ENCODE measurements around the gene TMEM175.

Gene TMEM175, protein sequence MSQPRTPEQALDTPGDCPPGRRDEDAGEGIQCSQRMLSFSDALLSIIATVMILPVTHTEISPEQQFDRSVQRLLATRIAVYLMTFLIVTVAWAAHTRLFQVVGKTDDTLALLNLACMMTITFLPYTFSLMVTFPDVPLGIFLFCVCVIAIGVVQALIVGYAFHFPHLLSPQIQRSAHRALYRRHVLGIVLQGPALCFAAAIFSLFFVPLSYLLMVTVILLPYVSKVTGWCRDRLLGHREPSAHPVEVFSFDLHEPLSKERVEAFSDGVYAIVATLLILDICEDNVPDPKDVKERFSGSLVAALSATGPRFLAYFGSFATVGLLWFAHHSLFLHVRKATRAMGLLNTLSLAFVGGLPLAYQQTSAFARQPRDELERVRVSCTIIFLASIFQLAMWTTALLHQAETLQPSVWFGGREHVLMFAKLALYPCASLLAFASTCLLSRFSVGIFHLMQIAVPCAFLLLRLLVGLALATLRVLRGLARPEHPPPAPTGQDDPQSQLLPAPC

DNA sequence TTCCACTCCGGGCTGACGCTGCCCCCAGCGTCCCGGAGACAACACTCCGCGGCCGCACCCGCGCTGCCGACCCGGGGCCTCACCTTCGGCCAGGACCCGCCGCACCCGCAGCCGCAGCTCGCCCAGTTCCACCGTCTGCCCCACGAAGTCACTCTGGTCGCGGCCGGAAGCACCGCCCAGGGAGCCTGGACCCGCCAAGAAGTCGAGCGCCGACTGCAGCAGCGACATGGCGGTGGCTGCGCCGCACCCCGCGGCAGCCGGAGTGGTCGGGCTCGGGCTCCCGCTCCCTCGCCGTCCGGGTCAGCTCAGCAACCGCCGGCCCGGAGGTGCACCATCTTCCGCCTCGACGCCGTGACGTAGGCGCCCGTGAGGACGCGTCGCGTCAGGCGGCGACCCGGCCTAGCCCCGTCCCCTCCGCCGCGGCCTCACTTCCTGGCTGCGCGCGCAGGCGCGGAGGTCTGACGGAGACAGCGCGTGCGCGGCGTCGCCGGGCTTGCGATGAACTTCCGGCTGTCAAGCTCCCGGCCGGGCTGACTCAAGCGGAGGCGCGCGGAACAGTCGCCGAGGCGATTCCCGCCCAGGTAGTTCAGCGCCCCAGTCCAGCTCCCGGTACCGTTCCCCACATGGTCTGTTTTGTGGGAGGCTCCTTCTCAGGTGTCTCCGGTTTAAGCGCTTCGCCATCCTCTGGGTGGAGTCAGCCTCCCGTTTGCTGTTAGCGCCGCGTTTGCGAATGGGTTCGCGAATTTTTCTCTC is at the start of gene TMEM175, which contains the start of gene GAK:
Gene TMEM175, plus strand, starts transcription at position 501 of the 753 bp plus-strand sequence. CDS start 15,280 bp downstream, outside the sequence.
Gene GAK, minus strand, starts transcription at position 357 of the 753 bp plus-strand sequence. Its CDS starts 129 bp downstream, at position 228.
- peak; percentile 94 to 96 for DNase-seq (ENCODE audit: low read depth in 1 of 2, low spot score in 1 of 2)

DNA sequence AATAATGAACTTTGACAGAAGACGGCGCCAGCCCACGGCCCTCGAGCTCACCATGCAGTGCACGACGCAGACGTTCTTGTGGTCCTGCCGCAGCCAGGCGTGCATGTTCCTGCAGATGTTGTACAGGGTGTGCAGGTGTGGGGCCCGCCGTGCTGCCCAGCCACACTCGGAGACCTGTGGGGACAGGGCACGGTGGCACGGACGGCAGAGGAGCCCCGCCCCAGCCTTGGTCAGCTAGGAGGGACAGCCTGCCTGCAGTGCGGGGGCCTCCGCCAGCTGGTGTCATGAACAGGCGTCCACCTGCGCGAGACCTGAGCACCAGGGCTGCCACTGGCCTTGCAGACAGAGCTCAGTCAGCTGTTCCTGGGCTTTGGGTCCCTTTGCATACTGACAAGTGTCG is 49.6 kb upstream of the TMEM175 start:
- DNase-seq (ENCODE audit: low read depth in 1 of 2, low spot score in 1 of 2) = no peak

DNA sequence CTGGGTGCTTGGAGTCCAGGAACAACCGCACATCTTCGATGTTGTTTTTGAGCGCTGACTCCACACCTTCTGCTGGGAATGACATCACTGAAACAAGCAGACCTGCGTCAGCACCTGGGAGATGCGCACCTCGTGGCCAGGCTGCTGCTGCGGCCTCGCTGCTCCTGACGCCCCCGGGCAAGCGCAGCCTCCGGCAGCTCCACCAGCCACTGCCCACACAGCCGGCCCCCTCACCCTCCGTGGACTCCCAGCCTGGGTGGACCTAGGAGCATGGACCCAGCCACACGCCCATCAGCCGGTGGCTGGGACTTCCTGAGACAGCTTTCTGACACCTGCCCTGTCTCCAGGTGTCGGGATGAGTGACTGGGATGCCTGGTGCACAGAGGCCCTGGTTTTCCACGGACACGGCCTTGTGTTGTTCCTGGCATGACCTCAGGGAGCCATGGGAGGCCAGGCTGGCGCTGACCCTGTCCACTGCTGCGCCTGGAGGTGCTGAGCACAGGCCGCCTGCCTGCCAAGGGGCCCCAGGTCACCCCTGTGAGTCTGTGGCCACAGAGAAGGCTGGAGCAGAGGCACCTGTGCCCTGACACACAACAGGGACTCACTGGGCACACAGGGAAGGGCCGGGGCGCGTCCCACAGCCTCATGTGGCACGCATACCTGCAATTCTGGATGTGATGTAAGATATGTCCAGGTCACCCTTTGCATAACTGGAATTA is 48.7 kb upstream of the TMEM175 start:
- DNase-seq (ENCODE audit: low read depth in 1 of 2, low spot score in 1 of 2) = no peak

DNA sequence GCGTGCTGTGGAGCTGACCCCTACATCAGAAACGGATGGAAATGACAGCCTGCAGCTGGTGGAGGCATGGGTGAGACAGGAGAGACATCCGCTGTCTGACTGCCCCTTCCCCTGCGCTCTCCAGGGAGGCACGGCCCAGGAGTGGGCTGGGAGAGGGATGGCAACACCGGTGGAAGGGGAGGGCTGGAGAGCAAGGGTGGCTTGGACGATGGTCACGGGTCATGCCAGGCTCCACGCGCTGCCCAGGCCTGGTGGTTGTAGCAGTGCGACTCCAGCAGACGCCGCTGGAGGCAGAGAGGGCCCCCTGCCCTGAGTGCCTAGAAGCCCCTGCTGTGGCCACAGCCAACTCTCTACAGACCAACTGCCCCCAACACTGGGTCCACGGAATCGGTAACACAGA is 48.0 kb upstream of the TMEM175 start:
- DNase-seq (ENCODE audit: low read depth in 1 of 2, low spot score in 1 of 2) = no peak

DNA sequence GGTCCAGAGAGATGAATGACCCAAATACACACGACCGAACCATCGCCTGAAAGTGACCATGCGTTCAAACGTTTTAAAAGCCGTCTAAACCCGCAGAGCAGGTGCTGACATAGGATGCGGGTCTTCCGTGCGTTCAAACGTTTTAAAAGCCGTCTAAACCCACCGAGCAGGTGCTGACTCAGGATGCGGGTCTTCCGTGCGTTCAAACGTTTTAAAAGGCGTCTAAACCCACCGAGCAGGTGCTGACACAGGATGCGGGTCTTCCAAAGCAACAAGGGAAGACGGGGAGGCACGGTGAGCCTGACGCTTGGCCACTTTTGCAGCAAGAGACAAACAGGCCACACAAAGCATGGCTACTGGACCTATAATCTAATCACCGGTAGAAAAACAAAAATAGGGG is 47.4 kb upstream of the TMEM175 start:
- DNase-seq (ENCODE audit: low read depth in 1 of 2, low spot score in 1 of 2) = no peak

DNA sequence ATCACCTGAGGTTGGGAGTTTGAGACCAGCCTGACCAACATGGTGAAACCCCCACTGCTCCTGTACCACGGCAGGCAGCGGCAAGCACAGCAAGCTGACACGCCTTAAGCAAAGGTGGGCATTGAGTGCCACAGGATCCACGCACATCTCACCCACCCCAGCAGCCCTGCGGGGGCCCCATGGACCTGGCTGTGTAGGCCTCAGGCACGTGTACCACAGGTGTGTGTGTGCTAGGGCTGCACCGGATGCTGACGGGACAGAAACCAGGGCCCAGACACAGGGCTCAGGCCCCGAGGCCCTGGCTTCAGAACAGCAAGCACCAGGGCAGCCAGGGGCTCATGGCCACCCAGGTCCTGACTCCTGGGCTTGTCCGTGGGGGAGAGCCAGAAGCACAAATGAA is 46.9 kb upstream of the TMEM175 start:
- no peak for DNase-seq (ENCODE audit: low read depth in 1 of 2, low spot score in 1 of 2)

DNA sequence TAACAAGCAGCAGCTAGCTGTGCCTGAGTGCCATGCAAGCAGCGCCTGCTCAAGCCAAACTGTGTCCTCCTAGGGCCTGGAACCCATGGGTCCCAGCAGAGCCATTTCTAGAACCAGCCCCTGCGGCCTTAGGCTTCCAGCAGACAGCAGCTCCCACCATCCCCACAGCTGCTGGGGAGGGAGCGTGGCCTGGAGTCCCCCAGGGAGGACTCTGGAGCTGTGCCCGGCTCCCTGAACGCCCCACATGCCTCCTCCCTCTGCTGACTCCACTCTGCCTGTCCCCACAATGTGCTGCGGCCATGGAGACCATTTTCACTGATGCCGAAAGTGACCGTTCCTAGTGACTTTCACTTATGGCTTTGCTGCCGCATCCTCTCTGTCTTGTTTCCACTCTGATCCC is 46.0 kb upstream of the TMEM175 start:
- no peak for DNase-seq (ENCODE audit: low read depth in 1 of 2, low spot score in 1 of 2)

DNA sequence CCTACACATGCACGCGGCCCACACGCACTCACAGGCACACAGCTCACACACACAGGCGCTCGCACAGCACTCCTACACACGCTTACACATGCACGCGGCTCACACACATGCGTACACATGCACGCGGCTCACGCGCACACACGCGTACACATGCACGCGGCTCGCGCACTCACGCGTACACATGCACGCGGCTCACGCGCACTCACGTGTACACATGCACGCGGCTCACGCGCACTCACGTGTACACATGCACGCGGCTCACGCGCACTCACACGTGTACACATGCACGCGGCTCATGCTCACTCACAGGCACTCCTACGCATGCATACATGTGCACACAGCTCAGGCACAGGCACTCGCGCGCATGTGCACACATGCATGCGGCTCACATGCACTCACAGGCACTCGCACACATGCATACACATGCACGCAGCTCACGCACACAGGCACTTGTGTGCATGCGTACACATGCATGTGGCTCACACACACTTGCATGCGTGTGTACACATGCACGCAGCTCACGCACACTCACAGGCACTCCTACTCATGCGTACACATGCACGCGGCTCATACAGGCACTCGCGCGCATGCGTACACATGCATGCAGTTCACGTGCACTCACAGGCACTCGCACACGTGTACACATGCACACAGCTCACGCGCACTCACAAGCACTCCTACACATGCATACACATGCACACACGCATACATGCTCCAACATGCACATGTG is 45.1 kb upstream of the TMEM175 start:
- DNase-seq (ENCODE audit: low read depth in 1 of 2, low spot score in 1 of 2) = no peak

DNA sequence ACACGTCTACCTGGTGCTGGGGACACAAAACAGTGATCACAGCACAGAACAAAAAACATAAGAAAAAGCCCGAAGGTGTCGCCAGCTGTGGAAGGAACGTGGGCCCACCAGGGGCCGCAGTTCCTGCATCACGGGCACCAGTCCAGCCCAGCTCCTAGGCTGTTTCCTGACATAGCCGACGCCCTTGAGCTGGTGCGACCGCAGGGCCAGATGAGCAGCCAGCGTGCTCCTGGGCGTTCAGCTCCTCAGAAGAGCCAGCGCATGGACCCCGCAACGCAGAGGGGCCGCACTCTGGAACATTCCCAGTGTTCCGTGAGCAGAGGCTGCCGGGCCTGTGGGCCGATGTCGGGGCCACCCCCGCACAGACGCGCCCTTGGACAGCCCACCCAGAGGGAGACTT is 44.2 kb upstream of the TMEM175 start:
- no peak for DNase-seq (ENCODE audit: low read depth in 1 of 2, low spot score in 1 of 2)

DNA sequence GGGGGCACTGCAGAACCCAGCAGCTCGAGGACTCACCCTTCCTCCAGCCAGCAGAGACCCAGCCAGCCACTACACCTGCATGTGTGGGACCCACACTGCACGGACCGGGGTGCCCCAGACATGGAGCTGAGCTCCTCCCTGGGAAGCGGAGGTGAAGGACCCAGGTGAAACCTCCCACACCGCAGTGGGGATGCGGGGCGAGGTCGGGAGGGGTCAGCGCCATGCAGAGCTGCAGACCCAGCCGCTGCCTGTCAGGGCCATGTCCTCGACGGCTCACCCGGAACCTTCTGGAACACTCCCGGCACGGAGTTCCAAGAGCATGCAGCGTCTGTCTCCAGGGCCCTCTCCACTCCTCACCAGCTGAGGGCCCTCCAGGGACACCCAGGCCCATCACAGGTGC is 42.7 kb upstream of the TMEM175 start:
- DNase-seq (ENCODE audit: low read depth in 1 of 2, low spot score in 1 of 2) = no peak

DNA sequence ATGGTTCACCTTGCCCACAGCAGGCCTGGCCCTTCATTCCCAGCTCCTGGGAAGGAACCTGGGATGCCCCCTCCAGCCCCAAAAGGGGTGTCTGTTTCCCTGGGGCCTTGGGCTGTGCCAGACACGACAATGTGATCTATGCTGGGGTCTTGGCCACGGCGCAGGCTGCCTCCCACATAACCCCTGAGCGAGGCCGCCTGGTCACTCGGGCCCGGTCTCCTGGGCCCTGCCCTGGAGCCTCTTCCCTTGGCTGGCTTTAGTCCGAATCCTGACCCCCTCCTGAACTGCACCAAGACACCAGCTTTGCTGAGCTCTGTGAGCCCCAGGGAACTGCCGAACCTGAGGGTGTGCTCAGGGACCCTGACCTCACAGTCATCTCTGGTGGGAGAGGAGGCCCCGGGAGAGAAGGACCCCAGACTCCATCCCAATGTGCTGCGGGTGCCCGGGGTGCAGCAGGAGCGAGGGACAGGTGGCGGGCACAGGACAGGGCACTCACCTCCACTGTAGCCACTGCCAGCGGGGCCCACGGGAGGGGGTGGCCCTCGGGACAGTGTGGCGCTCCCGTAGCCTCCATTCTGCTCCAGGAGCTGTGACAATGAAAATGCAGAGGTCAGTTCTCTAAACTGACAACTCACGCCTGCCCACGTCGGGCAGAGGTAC is 42.1 kb upstream of the TMEM175 start:
- DNase-seq (ENCODE audit: low read depth in 1 of 2, low spot score in 1 of 2) = no peak

DNA sequence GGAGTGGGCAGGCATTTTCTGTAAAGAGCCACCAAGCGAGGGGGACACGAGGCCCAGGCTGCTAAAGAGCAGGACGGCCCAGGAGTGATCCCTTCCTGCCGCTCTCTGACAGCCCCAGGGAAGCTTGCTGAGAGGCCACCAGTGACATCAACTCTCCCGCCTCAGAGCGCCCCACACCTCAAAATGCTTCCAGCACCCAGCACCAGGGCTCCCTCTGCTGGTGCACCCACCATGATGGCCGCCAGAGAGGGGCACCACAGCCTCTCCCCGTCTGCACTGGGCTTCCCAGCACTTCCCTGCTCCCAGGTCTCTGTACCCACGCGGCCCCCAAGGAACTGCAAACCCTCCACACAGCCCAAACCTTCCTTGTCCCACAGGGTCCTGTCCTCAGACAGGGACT is 40.5 kb upstream of the TMEM175 start:
- no peak for DNase-seq (ENCODE audit: low read depth in 1 of 2, low spot score in 1 of 2)

DNA sequence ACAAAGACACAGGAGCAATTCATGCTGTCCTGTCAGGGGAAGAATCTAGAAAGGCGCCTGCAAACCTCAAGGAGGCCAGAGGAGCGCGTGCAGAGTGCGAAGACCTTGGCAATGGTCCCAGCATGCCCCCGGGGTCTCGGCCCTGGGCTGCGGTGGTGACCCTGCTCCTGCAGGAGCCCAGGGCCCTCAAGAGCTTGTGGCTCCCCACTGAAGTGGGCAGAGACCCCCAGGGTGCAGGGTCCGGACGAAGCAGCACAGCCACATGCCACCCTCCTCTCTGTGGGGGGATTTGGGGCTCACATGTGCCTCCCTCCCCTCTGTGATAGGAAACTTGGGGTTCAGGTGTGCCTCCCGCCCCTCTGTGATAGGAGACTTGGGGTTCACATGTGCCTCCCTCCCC is 39.5 kb upstream of the TMEM175 start:
- no peak for DNase-seq (ENCODE audit: low read depth in 1 of 2, low spot score in 1 of 2)

DNA sequence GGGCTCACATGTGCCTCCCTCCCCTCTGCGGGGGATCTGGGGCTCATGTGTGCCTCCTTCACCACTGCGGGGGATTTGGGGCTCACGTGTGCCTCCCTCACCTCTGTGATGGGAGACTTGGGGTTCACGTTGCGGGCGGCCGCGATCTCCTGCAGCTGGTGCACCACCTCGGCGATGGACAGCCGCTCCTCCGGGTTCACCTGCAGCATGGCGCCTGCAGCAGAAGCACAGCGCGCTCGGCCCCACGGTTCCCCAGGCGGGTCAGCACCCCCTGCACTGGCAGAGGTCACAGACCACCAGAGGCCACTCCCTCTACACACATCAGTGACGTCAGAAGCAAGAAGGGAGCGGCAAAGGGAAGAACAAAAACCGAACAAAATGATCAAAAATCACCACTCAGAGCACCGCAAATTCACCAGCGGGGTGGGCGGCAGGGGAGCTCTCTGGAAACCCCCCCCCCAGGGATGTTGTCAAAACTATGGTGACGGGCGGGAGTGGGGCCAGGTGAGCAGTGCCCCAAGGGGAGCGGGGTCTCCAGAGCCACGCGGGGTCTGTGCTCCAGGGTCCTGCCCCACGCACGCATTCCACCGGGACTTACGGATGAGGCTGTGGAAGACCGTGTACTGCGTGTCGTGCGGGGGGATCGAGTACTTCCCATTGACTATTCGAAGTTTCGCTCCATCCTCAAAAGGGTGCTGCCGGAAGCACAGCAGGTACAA is 38.8 kb upstream of the TMEM175 start:
- DNase-seq (ENCODE audit: low read depth in 1 of 2, low spot score in 1 of 2) = no peak

DNA sequence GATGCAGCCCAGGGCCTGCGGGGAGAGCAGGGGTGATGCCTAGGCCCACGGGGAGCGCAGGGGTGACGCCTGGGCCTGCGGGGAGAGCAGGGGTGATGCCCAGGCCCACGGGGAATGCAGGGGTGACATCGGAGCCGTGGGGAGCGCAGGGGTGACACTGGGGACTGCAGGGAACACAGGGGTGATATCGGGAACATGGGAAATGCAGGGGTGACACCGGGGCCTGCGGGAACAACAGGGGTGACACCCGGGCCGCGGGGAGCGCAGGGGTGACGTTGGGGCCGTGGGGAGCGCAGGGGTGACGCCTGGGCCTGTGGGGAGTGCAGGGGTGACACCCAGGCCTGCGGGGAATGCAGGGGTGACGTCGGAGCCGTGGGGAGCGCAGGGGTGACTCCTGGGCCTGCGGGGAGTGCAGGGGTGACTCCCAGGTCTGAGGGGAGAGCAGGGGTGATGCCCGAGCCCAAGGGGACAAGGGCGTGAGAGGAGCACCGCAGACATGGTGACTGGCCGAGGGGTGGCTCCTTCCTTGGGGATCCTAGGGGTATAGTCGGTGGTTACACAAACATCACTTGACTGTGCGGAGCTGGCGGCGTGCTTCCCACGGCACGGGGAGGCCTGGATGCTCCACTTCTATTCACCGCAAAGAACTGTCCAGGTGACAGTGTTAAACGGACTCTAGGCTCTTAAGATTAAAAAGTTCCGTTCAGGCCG is 38.1 kb upstream of the TMEM175 start:
- DNase-seq (ENCODE audit: low read depth in 1 of 2, low spot score in 1 of 2) = no peak

DNA sequence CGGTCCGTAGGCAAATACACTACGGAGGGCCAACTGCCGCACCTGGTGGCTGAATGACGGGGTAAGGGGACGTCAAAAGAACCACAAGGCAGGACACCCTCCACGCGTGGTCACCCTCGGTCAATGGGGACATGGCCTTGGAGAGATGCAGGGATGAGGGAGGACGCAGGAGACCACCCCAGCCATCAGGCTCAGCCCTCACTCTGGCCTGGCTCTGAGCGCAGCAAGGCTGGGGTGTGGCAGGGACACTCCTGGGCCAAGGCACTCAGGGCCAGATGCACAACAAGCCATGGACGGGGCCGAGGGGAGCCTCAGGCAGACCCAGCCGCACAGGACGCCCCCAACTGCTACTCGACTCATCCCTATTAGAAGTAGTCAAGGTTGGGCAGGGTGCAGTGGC is 36.7 kb upstream of the TMEM175 start:
- no peak for DNase-seq (ENCODE audit: low read depth in 1 of 2, low spot score in 1 of 2)

DNA sequence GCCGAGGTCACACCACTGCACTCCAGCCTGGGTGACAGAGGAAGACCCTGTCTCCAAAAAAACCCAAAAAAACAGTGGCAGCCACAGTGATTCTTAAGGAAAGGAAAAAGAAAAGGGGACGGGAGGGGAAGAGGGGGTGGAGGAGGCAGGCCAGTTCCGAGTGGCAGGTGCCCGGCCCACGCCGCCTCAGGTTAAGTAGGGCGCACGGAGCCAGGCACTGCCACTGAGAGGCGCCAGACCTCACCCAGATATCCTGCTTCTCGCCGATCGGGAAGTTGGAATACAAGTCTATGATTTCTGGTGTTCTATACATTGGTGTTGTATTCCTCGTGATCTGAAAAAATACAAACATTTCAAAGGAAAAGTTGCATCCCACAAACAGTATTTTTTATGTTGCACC is 36.0 kb upstream of the TMEM175 start:
- no peak for DNase-seq (ENCODE audit: low read depth in 1 of 2, low spot score in 1 of 2)

DNA sequence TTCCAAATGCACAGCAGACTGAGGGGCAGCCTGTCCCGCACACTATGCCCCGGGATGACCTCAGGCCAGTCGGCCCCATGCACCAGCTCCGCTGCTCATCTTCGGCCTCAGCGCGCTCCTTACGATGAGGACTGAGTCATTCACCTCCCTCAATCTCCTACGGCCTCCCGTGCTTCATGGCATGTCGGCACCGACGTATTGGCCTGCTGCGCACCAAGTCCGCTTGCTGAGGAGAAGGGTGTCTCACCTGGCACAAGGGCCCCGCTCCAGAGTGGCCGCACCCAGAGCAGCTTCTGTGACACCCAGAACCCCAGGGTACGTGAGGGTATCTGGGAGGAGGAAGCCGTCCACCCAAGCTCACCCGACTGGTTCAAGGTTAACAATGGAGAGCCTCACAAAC is 35.6 kb upstream of the TMEM175 start:
- DNase-seq (ENCODE audit: low read depth in 1 of 2, low spot score in 1 of 2) = no peak

DNA sequence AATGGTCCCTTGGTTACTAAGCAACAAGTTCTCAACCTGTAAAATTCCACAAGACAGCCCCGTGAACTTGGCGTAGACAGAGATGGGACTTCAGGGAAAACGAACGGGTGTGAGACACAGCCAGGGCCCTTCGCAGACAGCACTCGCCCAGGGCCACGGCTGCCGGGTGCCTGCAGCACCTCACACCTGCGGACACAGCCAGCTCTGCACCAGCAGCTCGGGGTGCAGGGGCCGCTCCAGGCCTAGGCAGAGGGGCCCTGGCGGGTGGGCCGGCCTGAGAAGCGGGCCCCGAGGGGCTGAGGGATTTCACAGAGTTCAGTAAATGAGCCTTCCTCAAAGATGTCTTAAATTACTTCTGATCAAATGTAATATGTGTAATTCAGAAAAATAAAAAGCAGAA is 34.1 kb upstream of the TMEM175 start:
- no peak for DNase-seq (ENCODE audit: low read depth in 1 of 2, low spot score in 1 of 2)

Measured in activated CD4-positive, alpha-beta T cell treated with anti-CD3 and anti-CD28 coated beads, Interleukin-2, amount 50 U/mL, for 24 hours (primary cell).